GM23338 (cell line): Measurements from ENCODE around the gene TTBK2. TPM values are rescaled to one million over a fixed set of nuclear protein-coding genes. Genes with fewer than 3 reads are reported as not detected.

Experiments
- ATAC-seq: fragments of 200-7000 bp; cut with Tn5 transposase; 3 replicates; pipeline ENCODE4 v1.9.1; 2020
- DNase-seq: peaks from one replicate; pipeline ENCODE4 v3.0.0-alpha.2; 2015; ENCODE audit warnings: low spot score
- H2AFZ ChIP-seq: fragments of 200-600 bp; sonication (generic); 2 replicates; pipeline ENCODE4 v1.8.0; 2016; ENCODE audit warnings: antibody characterized with exemption, mild to moderate bottlenecking, moderate library complexity
- H3F3A ChIP-seq: fragments of 200-600 bp; sonication (generic); replicated peaks from 2 replicates; pipeline ENCODE4 v1.8.0; 2017; ENCODE audit warnings: antibody characterized with exemption, mixed run types, low read depth
- H3K27ac ChIP-seq: fragments of 200-600 bp; sonication (generic); 2 replicates; pipeline ENCODE4 v1.6.1; 2016; ENCODE audit warnings: low read depth
- H3K27me3 ChIP-seq: fragments of 200-600 bp; sonication (generic); 2 replicates; pipeline ENCODE4 v1.8.0; 2016; ENCODE audit warnings: mild to moderate bottlenecking, mixed run types, moderate library complexity; ENCODE audit not compliant: insufficient read depth
- H3K36me3 ChIP-seq: fragments of 200-600 bp; sonication (generic); 2 replicates; pipeline ENCODE4 v1.8.0; 2016; ENCODE audit warnings: mild to moderate bottlenecking; ENCODE audit not compliant: insufficient read depth
- H3K4me1 ChIP-seq: fragments of 200-600 bp; sonication (generic); 2 replicates; pipeline ENCODE4 v1.8.0; 2016; ENCODE audit warnings: mild to moderate bottlenecking, moderate library complexity; ENCODE audit not compliant: insufficient read depth
- H3K4me2 ChIP-seq: fragments of 200-600 bp; sonication (generic); 2 replicates; pipeline ENCODE4 v1.7.1; 2017; ENCODE audit warnings: mixed run types
- H3K4me3 ChIP-seq: fragments of 200-600 bp; sonication (generic); 2 replicates; pipeline ENCODE4 v1.6.1; 2016; ENCODE audit warnings: mixed run types
- H3K79me2 ChIP-seq: fragments of 200-600 bp; sonication (generic); replicated peaks from 2 replicates; pipeline ENCODE4 v1.8.0; 2017; ENCODE audit warnings: mild to moderate bottlenecking; ENCODE audit not compliant: insufficient read depth
- H3K9me2 ChIP-seq: fragments of 200-600 bp; sonication (generic); 2 replicates; pipeline ENCODE4 v1.8.0; 2017; ENCODE audit not compliant: insufficient read depth
- H4K20me1 ChIP-seq: fragments of 200-600 bp; sonication (generic); replicated peaks from 2 replicates; pipeline ENCODE4 v1.8.0; 2017; ENCODE audit warnings: mild to moderate bottlenecking; ENCODE audit not compliant: insufficient read depth
- H3K27ac Mint-ChIP-seq: 2 replicates; pipeline ENCODE4 v1.8.0; 2020; ENCODE audit warnings: inconsistent platforms, mild to moderate bottlenecking, moderate library complexity, mixed read lengths
- H3K27me3 Mint-ChIP-seq: 3 replicates; pipeline ENCODE4 v1.8.0; 2022; ENCODE audit warnings: low read depth, mild to moderate bottlenecking, moderate library complexity, mixed read lengths, inconsistent platforms; ENCODE audit not compliant: insufficient read depth, poor library complexity
- H3K36me3 Mint-ChIP-seq: 3 replicates; pipeline ENCODE4 v1.8.0; 2021; ENCODE audit warnings: low read depth, mild to moderate bottlenecking, inconsistent platforms, moderate library complexity, mixed read lengths
- H3K4me1 Mint-ChIP-seq: 3 replicates; pipeline ENCODE4 v1.8.0; 2020; ENCODE audit warnings: mild to moderate bottlenecking, inconsistent platforms, mixed read lengths
- H3K4me3 Mint-ChIP-seq: 3 replicates; pipeline ENCODE4 v1.8.0; 2021; ENCODE audit warnings: moderate library complexity, mild to moderate bottlenecking, inconsistent platforms, mixed read lengths
- H3K9me3 Mint-ChIP-seq: 3 replicates; pipeline ENCODE4 v1.8.0; 2020; ENCODE audit warnings: moderate library complexity, mild to moderate bottlenecking, inconsistent platforms, mixed read lengths
- CREB1 ChIP-seq: fragments of 250-450 bp; sonication (Bioruptor Pico); IDR thresholded peaks from 2 replicates; pipeline ENCODE4 v1.5.0; 2020; ENCODE audit warnings: low read depth, mild to moderate bottlenecking, moderate library complexity
- EZH2 ChIP-seq: fragments of 200-600 bp; sonication (generic); IDR thresholded peaks from one replicate; pipeline ENCODE4 v1.8.0; 2017; ENCODE audit warnings: antibody characterized with exemption, mild to moderate bottlenecking, low read depth; ENCODE audit not compliant: unreplicated experiment
- EZH2phosphoT487 ChIP-seq: fragments of 200-600 bp; sonication (generic); IDR thresholded peaks from one replicate; pipeline ENCODE4 v1.8.1; 2018; ENCODE audit warnings: antibody characterized with exemption; ENCODE audit not compliant: unreplicated experiment
- JUNB ChIP-seq: IDR thresholded peaks from one replicate; pipeline ENCODE4 v1.6.1; 2016; ENCODE audit warnings: antibody characterized with exemption; ENCODE audit not compliant: unreplicated experiment
- NANOG ChIP-seq: IDR thresholded peaks from 2 replicates; pipeline ENCODE4 v1.6.1; 2016; ENCODE audit warnings: antibody characterized with exemption, borderline replicate concordance
- POLR2AphosphoS5 ChIP-seq: IDR thresholded peaks from 2 replicates; pipeline ENCODE4 v1.6.1; 2016; ENCODE audit warnings: antibody characterized with exemption, low read depth
- STAT1 ChIP-seq: IDR thresholded peaks from one replicate; pipeline ENCODE4 v1.6.1; 2016; ENCODE audit warnings: antibody characterized with exemption; ENCODE audit not compliant: unreplicated experiment
- ZNF114 ChIP-seq: fragments of 250-450 bp; sonication (Bioruptor Pico); IDR thresholded peaks from 2 replicates; pipeline ENCODE4 v1.5.0; 2020; ENCODE audit warnings: mild to moderate bottlenecking, moderate library complexity
- ZNF331 ChIP-seq: fragments of 250-450 bp; sonication (Bioruptor Pico); IDR thresholded peaks from 2 replicates; pipeline ENCODE4 v1.5.0; 2020; ENCODE audit warnings: low read depth, mild to moderate bottlenecking, moderate library complexity
- polyA plus RNA-seq: library from polyadenylated mRNA; unstranded; fragments of >200 nt; fragmentation: Nextera tagmentation; extraction: Ambion mirVana; gene quantifications from 2 replicates; pipeline ENCODE4 v1.2.1, GENCODE V29; 2016
- total RNA-seq: library from RNA; depleted of rRNA; stranded (reverse); fragments of >200 nt; shearing (Covaris generic); gene quantifications from 2 replicates; pipeline ENCODE4 v1.2.3, GENCODE V29; 2014
- TF ChIP-seq, protein P1 (sequence below): IDR thresholded peaks from one replicate; pipeline ENCODE4 v1.6.1; 2018; ENCODE audit warnings: antibody characterized with exemption; ENCODE audit not compliant: unreplicated experiment
- TF ChIP-seq, protein P2 (sequence below): IDR thresholded peaks from 2 replicates; pipeline ENCODE4 v1.6.1; 2016; ENCODE audit warnings: antibody characterized with exemption
- TF ChIP-seq, protein P3 (sequence below), 2 experiments: fragments of 200-600 bp in 1 of 2; sonication (generic) in 1 of 2; conservative IDR thresholded peaks; 2 replicates each; pipeline versions ENCODE4 v1.5.1 to v1.6.1; 2016 to 2017; ENCODE audit warnings: antibody characterized with exemption in 2 of 2, low read depth in 2 of 2, mild to moderate bottlenecking in 2 of 2, moderate library complexity in 1 of 2
- TF ChIP-seq, protein P4 (sequence below): fragments of 250-450 bp; sonication (Bioruptor Pico); IDR thresholded peaks from 2 replicates; pipeline ENCODE4 v1.5.0; 2020; ENCODE audit warnings: mild to moderate bottlenecking, moderate library complexity

TTBK2 gene
- total and polyA plus RNA-seq, 2 experiments from 2014 or later, result 5.8 to 15.9 TPM

DNA sequence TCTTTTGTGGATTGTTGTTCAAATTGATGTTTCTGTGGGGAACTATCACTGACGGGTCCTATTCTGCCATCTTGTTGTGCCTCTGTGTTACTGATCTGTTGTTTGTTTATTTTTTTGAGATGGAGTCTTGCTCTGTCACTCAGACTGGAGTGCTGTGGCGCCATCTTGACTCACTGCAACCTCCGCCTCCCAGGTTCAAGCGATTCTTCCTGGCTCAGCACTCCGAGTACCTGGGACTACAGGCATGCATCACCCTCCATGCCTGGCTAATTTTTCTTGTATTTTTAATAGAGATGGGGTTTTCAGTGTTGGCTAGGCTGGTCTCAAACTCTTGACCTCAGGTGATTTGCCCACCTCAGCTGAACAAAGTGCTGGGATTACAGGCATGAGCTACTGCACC, 215.2 kb downstream of the TTBK2 start:
- DNase-seq (no peak), ATAC-seq (no peak)
- Histone ChIP-seq H3K36me3 (no peaks in the 10 kb centered on the region), H3K4me3 (no peak overlapping the region), H4K20me1 (no peaks in the 10 kb centered on the region; the same call in 1 of the 2 replicates), H3K79me2 (no peaks in the 10 kb centered on the region), H3K4me2 (no peak overlapping the region), H3K9me2 (no peaks in the 10 kb centered on the region), H3F3A (no peaks in the 10 kb centered on the region), H3K27me3 (no peaks in the 10 kb centered on the region), H3K4me1 (no peaks in the 10 kb centered on the region), H2AFZ (no peak overlapping the region), H3K27ac (no peak overlapping the region)
- H3K27ac Mint-ChIP-seq, result no peak overlapping the region
- no peak overlapping the region for H3K4me3 Mint-ChIP-seq
- no peaks in the 10 kb centered on the region for H3K4me1 Mint-ChIP-seq
- H3K9me3 Mint-ChIP-seq, result no peaks in the 10 kb centered on the region; the same call in 2 of the 3 replicates
- no peak for TF ChIP-seq EZH2
- TF ChIP-seq STAT1, result no peak
- no peak for TF ChIP-seq POLR2AphosphoS5
- TF ChIP-seq ZNF114 (CRISPR knock-in tag), result no peak
- TF ChIP-seq, protein P1, sequence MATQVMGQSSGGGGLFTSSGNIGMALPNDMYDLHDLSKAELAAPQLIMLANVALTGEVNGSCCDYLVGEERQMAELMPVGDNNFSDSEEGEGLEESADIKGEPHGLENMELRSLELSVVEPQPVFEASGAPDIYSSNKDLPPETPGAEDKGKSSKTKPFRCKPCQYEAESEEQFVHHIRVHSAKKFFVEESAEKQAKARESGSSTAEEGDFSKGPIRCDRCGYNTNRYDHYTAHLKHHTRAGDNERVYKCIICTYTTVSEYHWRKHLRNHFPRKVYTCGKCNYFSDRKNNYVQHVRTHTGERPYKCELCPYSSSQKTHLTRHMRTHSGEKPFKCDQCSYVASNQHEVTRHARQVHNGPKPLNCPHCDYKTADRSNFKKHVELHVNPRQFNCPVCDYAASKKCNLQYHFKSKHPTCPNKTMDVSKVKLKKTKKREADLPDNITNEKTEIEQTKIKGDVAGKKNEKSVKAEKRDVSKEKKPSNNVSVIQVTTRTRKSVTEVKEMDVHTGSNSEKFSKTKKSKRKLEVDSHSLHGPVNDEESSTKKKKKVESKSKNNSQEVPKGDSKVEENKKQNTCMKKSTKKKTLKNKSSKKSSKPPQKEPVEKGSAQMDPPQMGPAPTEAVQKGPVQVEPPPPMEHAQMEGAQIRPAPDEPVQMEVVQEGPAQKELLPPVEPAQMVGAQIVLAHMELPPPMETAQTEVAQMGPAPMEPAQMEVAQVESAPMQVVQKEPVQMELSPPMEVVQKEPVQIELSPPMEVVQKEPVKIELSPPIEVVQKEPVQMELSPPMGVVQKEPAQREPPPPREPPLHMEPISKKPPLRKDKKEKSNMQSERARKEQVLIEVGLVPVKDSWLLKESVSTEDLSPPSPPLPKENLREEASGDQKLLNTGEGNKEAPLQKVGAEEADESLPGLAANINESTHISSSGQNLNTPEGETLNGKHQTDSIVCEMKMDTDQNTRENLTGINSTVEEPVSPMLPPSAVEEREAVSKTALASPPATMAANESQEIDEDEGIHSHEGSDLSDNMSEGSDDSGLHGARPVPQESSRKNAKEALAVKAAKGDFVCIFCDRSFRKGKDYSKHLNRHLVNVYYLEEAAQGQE, result no peak
- TF ChIP-seq ZNF331 (CRISPR knock-in tag), result no peak
- TF ChIP-seq CREB1 (CRISPR knock-in tag), result no peak
- TF ChIP-seq EZH2phosphoT487, result no peak
- TF ChIP-seq JUNB, result no peak
- TF ChIP-seq NANOG, result no peak
- TF ChIP-seq, protein P2, sequence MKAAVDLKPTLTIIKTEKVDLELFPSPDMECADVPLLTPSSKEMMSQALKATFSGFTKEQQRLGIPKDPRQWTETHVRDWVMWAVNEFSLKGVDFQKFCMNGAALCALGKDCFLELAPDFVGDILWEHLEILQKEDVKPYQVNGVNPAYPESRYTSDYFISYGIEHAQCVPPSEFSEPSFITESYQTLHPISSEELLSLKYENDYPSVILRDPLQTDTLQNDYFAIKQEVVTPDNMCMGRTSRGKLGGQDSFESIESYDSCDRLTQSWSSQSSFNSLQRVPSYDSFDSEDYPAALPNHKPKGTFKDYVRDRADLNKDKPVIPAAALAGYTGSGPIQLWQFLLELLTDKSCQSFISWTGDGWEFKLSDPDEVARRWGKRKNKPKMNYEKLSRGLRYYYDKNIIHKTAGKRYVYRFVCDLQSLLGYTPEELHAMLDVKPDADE, result no peak
- TF ChIP-seq, protein P3, sequence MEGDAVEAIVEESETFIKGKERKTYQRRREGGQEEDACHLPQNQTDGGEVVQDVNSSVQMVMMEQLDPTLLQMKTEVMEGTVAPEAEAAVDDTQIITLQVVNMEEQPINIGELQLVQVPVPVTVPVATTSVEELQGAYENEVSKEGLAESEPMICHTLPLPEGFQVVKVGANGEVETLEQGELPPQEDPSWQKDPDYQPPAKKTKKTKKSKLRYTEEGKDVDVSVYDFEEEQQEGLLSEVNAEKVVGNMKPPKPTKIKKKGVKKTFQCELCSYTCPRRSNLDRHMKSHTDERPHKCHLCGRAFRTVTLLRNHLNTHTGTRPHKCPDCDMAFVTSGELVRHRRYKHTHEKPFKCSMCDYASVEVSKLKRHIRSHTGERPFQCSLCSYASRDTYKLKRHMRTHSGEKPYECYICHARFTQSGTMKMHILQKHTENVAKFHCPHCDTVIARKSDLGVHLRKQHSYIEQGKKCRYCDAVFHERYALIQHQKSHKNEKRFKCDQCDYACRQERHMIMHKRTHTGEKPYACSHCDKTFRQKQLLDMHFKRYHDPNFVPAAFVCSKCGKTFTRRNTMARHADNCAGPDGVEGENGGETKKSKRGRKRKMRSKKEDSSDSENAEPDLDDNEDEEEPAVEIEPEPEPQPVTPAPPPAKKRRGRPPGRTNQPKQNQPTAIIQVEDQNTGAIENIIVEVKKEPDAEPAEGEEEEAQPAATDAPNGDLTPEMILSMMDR (conservative IDR thresholded peaks at IDR 0.05; ENCODE audit: low read depth in 2 of 2), result no peak
- TF ChIP-seq, protein P4, sequence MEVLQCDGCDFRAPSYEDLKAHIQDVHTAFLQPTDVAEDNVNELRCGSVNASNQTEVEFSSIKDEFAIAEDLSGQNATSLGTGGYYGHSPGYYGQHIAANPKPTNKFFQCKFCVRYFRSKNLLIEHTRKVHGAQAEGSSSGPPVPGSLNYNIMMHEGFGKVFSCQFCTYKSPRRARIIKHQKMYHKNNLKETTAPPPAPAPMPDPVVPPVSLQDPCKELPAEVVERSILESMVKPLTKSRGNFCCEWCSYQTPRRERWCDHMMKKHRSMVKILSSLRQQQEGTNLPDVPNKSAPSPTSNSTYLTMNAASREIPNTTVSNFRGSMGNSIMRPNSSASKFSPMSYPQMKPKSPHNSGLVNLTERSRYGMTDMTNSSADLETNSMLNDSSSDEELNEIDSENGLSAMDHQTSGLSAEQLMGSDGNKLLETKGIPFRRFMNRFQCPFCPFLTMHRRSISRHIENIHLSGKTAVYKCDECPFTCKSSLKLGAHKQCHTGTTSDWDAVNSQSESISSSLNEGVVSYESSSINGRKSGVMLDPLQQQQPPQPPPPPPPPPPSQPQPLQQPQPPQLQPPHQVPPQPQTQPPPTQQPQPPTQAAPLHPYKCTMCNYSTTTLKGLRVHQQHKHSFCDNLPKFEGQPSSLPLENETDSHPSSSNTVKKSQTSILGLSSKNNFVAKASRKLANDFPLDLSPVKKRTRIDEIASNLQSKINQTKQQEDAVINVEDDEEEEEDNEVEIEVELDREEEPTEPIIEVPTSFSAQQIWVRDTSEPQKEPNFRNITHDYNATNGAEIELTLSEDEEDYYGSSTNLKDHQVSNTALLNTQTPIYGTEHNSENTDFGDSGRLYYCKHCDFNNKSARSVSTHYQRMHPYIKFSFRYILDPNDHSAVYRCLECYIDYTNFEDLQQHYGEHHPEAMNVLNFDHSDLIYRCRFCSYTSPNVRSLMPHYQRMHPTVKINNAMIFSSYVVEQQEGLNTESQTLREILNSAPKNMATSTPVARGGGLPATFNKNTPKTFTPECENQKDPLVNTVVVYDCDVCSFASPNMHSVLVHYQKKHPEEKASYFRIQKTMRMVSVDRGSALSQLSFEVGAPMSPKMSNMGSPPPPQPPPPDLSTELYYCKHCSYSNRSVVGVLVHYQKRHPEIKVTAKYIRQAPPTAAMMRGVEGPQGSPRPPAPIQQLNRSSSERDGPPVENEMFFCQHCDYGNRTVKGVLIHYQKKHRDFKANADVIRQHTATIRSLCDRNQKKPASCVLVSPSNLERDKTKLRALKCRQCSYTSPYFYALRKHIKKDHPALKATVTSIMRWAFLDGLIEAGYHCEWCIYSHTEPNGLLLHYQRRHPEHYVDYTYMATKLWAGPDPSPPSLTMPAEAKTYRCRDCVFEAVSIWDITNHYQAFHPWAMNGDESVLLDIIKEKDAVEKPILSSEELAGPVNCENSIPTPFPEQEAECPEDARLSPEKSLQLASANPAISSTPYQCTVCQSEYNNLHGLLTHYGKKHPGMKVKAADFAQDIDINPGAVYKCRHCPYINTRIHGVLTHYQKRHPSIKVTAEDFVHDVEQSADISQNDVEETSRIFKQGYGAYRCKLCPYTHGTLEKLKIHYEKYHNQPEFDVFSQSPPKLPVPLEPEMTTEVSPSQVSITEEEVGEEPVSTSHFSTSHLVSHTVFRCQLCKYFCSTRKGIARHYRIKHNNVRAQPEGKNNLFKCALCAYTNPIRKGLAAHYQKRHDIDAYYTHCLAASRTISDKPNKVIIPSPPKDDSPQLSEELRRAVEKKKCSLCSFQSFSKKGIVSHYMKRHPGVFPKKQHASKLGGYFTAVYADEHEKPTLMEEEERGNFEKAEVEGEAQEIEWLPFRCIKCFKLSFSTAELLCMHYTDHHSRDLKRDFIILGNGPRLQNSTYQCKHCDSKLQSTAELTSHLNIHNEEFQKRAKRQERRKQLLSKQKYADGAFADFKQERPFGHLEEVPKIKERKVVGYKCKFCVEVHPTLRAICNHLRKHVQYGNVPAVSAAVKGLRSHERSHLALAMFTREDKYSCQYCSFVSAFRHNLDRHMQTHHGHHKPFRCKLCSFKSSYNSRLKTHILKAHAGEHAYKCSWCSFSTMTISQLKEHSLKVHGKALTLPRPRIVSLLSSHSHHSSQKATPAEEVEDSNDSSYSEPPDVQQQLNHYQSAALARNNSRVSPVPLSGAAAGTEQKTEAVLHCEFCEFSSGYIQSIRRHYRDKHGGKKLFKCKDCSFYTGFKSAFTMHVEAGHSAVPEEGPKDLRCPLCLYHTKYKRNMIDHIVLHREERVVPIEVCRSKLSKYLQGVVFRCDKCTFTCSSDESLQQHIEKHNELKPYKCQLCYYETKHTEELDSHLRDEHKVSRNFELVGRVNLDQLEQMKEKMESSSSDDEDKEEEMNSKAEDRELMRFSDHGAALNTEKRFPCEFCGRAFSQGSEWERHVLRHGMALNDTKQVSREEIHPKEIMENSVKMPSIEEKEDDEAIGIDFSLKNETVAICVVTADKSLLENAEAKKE (CRISPR knock-in tag), result no peak
- H3K36me3 Mint-ChIP-seq, result peaks cover 3% of the 10 kb centered on the region; the same call in 1 of the 3 replicates
- no peaks in the 10 kb centered on the region for H3K27me3 Mint-ChIP-seq
